Measurements from ENCODE around the gene MBLAC1. TPM values are rescaled to one million over a fixed set of nuclear protein-coding genes. Genes with fewer than 3 reads are reported as not detected.

Gene MBLAC1
- total RNA-seq (2.4 TPM), polyA plus RNA-seq (ENCODE audit: insufficient read depth, low read depth, low replicate concordance) (3.7 TPM)
- long read RNA-seq, donor 1, partial matches to known transcripts = 0 of 2 reads
- long read RNA-seq, donor 1, other reads (novel, unspliced or antisense) = 0 of 2 reads
- long read RNA-seq, donor 2, partial matches to known transcripts = 0 of 1 reads
- long read RNA-seq, donor 2, other reads (novel, unspliced or antisense) = 0 of 1 reads
- long read RNA-seq, donor 3, partial matches to known transcripts = 0 of 4 reads
- long read RNA-seq, donor 3, other reads (novel, unspliced or antisense) = 0 of 4 reads
- long read RNA-seq, donor 4 = 0 reads
- long read RNA-seq, donor 5 = 0 reads
- long read RNA-seq, donor 6 = 0 reads
- long read RNA-seq, donor 7, partial matches to known transcripts = 0 of 4 reads
- long read RNA-seq, donor 7, other reads (novel, unspliced or antisense) = 1 of 4 reads
- long read RNA-seq, donor 8, partial matches to known transcripts = 0 of 2 reads
- long read RNA-seq, donor 8, other reads (novel, unspliced or antisense) = 0 of 2 reads
- long read RNA-seq, donor 9, partial matches to known transcripts = 0 of 1 reads
- long read RNA-seq, donor 9, other reads (novel, unspliced or antisense) = 0 of 1 reads
- long read RNA-seq, donor 10, partial matches to known transcripts = 0 of 2 reads
- long read RNA-seq, donor 10, other reads (novel, unspliced or antisense) = 0 of 2 reads

DNA sequence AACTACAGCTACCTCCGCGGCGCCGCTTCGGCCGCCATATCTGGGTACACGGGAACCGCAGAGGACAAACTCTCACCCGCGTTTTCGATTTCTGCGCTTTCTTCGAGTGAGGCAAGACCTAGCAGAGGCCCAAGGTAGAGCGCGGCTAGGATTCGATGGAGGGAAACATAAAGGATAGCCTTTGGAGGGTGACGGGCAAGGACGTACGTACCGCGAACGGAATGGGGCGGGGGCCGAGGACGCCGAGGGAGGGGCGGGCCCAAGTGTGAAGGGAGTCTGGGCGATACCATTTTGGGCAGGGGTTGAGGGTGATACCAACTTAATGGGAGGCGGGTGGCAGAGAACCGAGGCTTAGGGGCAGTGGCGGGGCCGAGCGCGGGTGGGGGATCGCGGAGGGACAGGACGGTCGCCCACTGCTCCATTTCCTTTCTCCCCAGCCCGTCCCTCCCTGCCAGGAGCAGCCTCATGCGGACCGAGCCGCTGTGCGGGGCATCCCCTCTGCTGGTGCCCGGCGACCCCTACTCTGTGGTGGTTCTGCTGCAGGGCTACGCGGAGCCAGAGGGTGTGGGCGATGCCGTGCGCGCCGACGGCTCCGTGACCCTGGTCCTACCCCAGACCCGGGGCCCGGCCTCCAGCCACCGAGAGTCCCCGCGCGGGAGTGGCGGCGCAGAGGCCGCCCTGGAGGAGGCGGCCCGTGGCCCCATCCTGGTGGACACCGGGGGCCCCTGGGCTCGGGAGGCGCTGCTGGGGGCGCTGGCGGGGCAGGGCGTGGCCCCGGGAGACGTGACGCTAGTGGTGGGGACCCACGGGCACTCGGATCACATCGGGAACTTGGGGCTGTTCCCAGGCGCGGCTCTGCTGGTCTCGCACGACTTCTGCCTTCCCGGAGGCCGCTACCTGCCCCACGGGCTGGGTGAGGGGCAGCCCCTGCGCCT is at the start of gene MBLAC1:
Gene MBLAC1, plus strand, starts transcription at position 37 of the 935 bp plus-strand sequence. Its CDS starts 429 bp downstream, at position 466.
- H3K36me3 ChIP-seq (ENCODE audit: control insufficient read depth in 2 of 3, insufficient read depth in 3 of 3, low read length in 3 of 3) = no peaks in the 10 kb centered on the region
- peak within 1 kb of the TSS; percentile 99 to 100 for H3K27ac ChIP-seq (ENCODE audit: low read depth in 2 of 2, low read length in 2 of 2)
- no peaks in the 10 kb centered on the region for H3K9me3 ChIP-seq (ENCODE audit: control insufficient read depth in 2 of 3, insufficient read depth in 1 of 3, low read length in 3 of 3)
- H3K27me3 ChIP-seq (ENCODE audit: control insufficient read depth, insufficient read depth, low read length) = no peaks in the 10 kb centered on the region
- H3K9ac ChIP-seq (ENCODE audit: low read length in 3 of 3) = peak within 1 kb of the TSS; percentile 80 to 96 (median 88)
- FAIRE-seq (no peak), DNase-seq (peak; percentile 93 to 97 (median 96))
- intact Hi-C loops (cut with DNase I) = no loop called here
- peak within 1 kb of the TSS; percentile 84 to 96 (median 91) for H3K4me3 ChIP-seq (ENCODE audit: low read length in 3 of 3)
- TF ChIP-seq, protein P1, sequence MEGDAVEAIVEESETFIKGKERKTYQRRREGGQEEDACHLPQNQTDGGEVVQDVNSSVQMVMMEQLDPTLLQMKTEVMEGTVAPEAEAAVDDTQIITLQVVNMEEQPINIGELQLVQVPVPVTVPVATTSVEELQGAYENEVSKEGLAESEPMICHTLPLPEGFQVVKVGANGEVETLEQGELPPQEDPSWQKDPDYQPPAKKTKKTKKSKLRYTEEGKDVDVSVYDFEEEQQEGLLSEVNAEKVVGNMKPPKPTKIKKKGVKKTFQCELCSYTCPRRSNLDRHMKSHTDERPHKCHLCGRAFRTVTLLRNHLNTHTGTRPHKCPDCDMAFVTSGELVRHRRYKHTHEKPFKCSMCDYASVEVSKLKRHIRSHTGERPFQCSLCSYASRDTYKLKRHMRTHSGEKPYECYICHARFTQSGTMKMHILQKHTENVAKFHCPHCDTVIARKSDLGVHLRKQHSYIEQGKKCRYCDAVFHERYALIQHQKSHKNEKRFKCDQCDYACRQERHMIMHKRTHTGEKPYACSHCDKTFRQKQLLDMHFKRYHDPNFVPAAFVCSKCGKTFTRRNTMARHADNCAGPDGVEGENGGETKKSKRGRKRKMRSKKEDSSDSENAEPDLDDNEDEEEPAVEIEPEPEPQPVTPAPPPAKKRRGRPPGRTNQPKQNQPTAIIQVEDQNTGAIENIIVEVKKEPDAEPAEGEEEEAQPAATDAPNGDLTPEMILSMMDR (IDR thresholded peaks at IDR 0.05; ENCODE audit: borderline replicate concordance, extremely low read depth, insufficient read depth) = no peak
- peaks cover 0 to 14% (median 8%) of the 10 kb centered on the region in 3 donors for H3K4me1 ChIP-seq (ENCODE audit: control insufficient read depth in 2 of 3, insufficient read depth in 2 of 3, low read depth in 1 of 3, low read length in 3 of 3)

- FAIRE-seq = no peak
- H3K27ac ChIP-seq (ENCODE audit: low read depth in 2 of 2, low read length in 2 of 2) = no peak overlapping the region
- H3K9ac ChIP-seq (ENCODE audit: low read length in 3 of 3) = no peak overlapping the region
- peaks cover 0 to 16% (median 5%) of the 10 kb centered on the region in 3 donors for H3K4me1 ChIP-seq (ENCODE audit: control insufficient read depth in 2 of 3, insufficient read depth in 2 of 3, low read depth in 1 of 3, low read length in 3 of 3)
- peaks cover 31 to 36% (median 35%) of the 10 kb centered on the region in 3 donors for H3K36me3 ChIP-seq (ENCODE audit: control insufficient read depth in 2 of 3, insufficient read depth in 3 of 3, low read length in 3 of 3)
- H3K4me3 ChIP-seq (ENCODE audit: low read length in 3 of 3) = no peak overlapping the region
- TF ChIP-seq, protein P1 (IDR thresholded peaks at IDR 0.05; ENCODE audit: borderline replicate concordance, extremely low read depth, insufficient read depth) = no peak
- H3K9me3 ChIP-seq (ENCODE audit: control insufficient read depth in 2 of 3, insufficient read depth in 1 of 3, low read length in 3 of 3) = peaks cover 0 to 7% (median 4%) of the 10 kb centered on the region in 3 donors
- no peak for DNase-seq
- H3K27me3 ChIP-seq (ENCODE audit: control insufficient read depth, insufficient read depth, low read length) = no peaks in the 10 kb centered on the region
- intact Hi-C loops (cut with DNase I) = no loop called here
These were observed 49.6 kb upstream of the MBLAC1 start for GRCh38 chr7:100077205-100077604.

GRCh38 chr7:100079024-100079560 is 47.7 kb upstream of the MBLAC1 start:
- DNase-seq = no peak
- H3K9ac ChIP-seq (ENCODE audit: low read length in 3 of 3) = no peak overlapping the region
- intact Hi-C loops (cut with DNase I) = no loop called here
- H3K36me3 ChIP-seq (ENCODE audit: control insufficient read depth in 2 of 3, insufficient read depth in 3 of 3, low read length in 3 of 3) = peaks cover 16 to 22% (median 17%) of the 10 kb centered on the region in 3 donors
- no peak overlapping the region for H3K4me3 ChIP-seq (ENCODE audit: low read length in 3 of 3)
- TF ChIP-seq, protein P1 (IDR thresholded peaks at IDR 0.05; ENCODE audit: borderline replicate concordance, extremely low read depth, insufficient read depth) = no peak
- peaks cover 0 to 3% (median 0%) of the 10 kb centered on the region in 3 donors for H3K9me3 ChIP-seq (ENCODE audit: control insufficient read depth in 2 of 3, insufficient read depth in 1 of 3, low read length in 3 of 3)
- no peaks in the 10 kb centered on the region for H3K27me3 ChIP-seq (ENCODE audit: control insufficient read depth, insufficient read depth, low read length)
- no peak overlapping the region for H3K27ac ChIP-seq (ENCODE audit: low read depth in 2 of 2, low read length in 2 of 2)
- FAIRE-seq = no peak
- H3K4me1 ChIP-seq (ENCODE audit: control insufficient read depth in 2 of 3, insufficient read depth in 2 of 3, low read depth in 1 of 3, low read length in 3 of 3) = peaks cover 2 to 21% (median 10%) of the 10 kb centered on the region in 3 donors
